ENCODE data around the gene IFNG-AS1.
A peak's percentile ranks its signal among the peaks of the same experiment; 100 is the strongest.

IFNG-AS1 gene

DNA sequence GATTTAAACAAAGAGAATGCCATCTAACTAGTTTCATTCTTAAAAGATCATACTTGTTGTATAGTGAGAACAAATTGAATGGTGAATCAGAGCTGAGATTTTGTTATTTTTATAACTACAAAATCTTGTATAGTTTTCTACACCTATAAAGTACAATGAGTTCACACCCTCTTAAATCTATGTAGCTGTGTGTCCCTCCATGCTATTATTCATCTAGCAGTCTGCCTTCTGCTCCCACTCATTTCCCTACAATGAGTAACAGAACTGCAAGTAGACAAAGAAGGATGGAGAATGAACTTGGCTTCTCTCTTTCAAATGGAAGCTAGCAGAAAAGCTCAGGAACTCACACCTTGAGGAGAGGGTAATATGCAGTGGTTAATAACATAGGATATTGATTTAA is 7.1 kb downstream of the IFNG-AS1 start:
- no peak for DNase-seq

DNA sequence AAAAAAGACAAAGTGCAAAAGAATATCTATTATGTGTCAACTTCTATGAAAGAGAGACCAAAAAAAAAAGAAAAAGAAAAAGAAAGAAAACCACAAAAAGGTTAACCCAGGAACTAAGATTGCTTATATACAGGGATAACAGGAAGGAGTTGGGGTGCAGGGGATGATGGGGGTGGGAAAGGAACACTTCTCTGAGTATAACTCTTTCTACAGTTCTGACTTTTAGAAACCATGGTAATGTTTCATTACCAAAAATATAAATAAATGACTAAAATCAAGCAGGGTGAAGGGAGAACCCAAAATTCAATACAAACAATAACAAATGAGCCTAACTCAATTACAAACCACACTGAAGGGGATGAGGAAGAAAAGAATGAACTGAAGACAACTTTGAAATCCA is 9.1 kb downstream of the IFNG-AS1 start:
- no peak for DNase-seq

DNA sequence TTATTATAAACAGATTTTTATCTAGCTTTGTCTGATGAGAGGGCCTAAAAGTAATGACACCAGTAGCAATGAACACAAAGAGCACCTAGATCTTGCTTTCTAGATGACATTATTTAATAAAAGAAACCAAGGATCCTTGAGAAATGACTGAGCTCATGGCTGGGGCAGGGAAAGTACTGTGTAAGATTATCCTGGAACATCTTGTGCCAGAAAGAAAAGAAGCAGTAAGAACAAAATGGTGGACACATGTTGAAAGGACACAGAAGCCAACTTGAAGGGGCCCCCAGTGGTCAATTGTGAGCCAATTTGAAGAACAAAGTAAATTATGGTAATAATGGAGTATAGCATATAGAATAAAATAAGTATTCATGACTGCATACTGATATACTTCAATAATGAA is 10.0 kb downstream of the IFNG-AS1 start:
- DNase-seq = no peak

DNA sequence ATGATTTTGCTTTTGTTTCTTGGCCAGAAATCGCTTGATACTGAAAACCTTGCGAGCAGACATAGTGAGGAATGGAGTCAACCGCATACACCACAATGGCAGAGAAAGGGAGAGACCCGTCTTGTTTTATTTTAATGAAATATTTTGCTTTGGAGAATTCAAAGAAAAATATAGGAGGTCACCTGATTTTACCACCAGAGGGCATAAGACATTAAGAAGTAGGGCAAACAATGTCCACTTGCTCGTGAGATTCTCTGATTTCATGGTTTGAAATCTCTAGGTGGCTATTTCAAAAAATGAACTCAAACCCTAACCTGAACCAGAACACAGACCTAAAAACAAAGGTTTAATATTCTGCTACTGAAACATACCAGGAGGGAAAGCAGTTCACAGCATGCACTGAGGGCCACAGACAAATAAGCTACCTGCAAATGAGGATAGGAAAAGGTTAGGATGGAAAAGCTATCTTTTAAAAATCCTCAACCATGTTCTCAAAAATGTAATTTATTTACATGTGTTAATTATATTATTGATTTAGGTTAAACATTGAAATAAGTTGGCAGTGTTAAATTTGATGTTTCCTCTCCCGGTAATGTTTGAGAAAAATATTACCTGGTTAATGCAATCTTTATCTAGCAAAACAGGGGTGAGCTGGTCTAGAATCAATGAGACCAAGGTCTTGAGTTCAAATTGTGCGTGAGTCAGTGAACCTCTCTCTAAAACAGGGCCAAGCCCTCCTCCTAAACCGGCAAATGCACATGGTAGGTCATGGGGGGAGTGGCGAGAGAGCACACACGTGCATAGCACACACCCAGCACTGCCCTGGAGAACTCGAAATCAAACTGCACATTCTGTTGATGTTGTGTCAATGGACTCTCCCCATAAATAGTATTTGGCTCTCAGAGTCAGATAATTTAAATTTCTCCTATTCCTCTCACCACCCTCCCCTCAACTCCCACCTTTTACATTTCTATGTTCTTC is 12.5 kb downstream of the IFNG-AS1 start:
- DNase-seq = no peak

DNA sequence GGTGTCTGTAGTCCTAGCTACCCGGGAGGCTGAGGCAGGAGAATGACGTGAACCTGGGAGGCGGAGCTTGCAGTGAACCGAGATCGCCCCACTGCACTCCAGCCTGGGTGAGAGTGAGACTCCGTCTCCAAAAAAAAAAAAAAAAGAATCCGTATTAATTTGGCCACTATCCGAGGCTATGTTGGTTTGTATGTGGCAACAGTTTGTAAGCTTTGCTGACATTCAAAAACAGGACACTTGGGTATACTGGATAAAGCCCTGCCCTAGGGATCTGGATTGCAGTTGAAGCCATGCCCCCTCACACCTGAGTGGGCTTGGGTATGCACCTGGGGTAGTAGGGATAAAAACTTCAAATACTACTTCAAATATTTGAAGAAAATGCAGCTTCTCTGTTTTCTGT is 14.5 kb downstream of the IFNG-AS1 start:
- no peak for DNase-seq

DNA sequence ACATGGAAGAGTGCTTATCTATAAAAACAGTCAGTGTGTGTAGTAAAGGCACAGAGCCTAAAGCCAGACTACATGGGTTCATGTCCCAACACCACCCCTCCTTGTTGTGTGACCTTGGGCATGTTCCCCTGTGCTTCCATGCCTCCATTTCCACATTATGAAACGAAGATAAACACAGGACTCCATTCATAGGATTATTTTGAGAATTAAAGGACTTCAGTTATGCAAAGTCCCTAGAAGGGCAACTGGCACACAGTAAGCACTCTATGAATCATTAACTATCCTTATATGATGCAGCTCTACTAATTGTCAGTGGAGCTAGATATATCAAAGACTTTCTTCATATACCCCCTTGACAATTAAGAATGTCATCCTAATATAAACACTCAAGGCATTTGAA is 17.8 kb downstream of the IFNG-AS1 start:
- DNase-seq = no peak

DNA sequence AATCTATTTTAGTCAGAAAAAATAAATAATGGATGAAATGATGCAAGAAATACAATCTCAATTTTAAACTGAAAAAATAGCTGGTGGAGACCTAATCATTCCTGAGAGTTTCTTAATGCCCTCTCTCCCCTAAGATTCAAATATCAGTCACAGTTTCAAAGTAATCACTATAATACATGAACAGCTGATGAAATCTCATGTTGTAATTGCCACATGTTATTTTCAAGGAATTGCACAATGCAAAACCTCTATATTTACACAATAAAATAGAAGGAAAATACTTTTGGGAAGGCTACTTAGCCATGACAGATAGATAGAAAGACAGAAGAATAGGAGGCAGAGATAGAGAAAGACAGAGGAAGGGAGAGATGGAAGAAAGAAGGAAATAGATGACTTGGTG is 18.2 kb downstream of the IFNG-AS1 start:
- DNase-seq = no peak

DNA sequence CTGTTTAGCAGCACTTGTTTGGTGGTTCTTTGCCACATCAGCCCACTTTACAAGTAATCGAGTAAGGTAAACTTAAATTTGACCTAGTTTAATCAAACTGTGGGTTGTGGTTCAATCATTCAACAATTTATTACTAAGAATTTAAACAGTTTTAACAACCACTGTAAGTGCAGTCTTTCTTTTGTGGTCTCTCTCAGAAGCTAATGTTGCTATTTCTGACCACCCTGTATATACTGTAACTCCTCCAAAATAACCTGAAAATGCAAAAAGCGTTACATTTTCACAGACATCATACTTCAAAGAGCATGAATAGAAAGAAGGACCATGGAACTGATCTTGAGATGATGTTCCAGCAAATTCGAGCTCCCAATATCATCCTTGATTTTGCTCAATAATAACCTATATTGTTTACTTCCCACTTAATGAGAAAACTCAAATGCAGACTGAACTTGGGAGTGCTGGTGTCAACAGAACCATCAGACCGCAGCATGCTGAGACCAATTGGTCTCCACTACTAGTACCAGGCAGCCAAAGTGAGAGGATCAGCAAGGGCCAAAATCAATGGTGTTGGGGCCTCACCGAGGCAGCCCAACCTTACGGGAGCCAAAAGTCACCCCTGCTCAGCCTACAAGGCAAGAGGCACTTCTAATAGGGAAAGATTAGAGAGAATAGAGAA is 22.1 kb downstream of the IFNG-AS1 start:
- no peak for DNase-seq

DNA sequence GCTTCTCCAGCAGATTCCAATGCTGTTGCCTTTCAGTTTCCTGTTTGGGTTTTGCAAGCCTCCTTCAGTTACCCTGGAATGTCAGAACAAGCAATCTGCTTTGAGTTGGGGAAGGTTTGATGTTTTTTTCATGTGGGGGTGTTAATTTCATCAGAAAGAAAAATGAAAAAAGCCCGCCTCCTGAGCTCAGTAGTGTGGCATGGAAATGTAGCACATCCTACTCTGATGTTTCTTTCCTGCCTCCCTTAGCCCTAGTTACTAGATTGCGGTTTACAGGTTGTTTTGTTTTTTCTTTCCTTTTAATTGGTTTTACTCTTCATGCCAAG is 22.6 kb downstream of the IFNG-AS1 start:
- DNase-seq = no peak

DNA sequence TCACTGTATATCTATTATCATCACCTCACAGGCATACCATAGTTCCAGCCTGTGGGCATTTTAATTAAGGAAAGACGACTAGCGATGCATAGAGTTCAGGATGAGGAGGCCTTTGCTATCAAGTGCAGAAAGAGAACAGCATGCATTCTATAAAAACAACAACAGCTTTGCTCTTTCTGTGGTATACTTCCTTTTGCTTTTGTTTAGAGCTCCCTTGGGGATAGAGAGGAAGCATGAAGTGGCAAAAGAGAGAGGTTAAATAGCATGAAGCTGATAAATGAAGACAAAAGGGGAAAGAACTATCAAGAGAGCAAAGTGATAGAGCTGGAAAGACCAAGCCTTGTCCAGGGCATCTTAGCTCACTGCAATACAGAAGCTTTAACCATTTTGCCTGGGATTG is 23.5 kb downstream of the IFNG-AS1 start:
- peak; percentile 9 for DNase-seq

DNA sequence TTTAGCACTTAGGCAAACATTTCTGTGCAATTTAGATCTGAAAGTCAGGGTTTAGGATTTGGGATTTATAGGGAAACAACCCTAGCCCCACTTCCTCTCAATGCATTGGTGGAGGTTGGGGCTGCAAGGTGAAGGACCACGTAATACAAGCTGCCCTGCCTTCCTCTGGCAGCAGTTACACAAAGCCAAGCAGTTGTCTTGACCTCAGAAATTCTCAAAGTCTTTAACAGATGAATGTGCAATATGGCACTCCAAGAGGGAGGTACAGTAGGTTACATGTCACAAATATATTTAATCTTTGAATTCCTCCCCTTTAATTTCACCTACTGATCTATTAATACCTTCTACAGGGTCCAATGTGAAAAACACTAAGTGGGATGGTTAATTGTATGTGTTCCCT is 23.9 kb downstream of the IFNG-AS1 start:
- no peak for DNase-seq

DNA sequence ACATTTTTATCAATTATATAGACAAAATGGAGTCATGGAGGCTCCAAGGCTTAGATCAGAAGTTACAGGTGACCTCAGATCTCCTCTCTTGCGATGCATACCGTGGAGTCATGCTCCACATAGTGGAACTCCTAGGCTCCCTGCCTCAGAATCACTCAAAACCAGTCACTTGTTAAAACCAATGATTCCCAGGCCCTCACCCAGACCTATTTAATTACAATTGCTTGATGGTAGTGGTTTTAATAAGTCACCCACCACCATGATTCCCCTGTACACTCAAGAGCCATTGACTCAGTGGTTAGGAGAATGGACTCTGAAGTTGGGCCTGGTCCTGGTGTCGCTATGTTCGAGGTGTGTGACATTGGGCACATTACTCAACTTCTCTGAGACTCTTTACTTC is 26.9 kb downstream of the IFNG-AS1 start:
- no peak for DNase-seq

DNA sequence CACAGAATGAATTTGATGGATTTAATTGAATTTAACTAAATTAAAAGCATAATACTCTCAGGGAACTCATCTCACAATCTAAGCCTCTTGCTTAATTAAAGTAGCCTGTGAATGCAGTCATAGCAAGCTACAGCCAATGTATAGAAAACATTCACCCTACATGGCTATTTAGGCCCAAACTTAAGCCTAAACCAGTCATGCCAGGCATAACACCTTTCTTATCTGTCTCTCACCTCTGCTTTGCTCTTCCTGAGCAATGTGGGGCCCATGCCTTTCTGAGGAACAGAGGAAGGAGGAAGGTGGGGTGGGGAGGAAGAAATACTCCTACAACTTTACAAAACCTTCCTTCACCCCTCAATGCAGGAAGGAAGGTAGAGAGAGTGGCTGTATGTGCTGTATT is 29.1 kb downstream of the IFNG-AS1 start:
- DNase-seq = no peak

DNA sequence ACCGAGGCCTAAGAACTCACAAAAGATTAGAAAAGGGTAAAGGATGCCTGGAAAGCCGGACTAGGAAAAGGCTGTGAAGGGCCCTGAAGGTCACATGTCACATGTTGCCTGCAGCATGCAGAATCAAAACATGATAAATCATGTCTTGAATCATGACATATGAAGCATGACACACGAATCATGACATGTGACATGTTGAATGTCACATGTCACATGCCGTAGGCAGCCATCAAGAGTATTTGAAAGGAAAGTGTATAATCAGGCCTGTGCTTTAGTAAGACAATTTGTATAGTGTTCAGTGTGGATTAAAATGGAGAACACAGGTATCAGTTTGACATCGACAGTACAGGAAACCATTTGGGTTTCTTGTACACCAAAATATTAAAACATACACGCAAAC is 30.8 kb downstream of the IFNG-AS1 start:
- DNase-seq = no peak

DNA sequence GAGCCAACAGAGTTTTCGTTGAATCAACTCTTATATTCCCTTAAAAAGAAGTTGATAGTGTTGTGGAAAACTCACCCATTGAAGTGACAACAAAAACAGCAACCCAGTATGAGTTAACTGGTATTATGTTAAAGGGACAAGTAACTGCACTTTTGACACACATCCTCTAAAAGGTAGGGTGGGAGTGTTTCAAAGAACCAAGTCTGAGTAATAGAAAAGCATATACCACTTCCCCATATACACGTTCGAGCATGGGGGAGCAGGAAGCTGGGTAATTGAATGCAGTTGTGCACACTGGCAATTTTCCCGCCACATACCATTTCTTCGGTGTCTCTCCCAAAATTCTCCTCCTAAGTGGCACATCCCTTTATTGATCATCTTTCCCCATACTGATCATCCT is 31.5 kb downstream of the IFNG-AS1 start:
- DNase-seq = no peak

DNA sequence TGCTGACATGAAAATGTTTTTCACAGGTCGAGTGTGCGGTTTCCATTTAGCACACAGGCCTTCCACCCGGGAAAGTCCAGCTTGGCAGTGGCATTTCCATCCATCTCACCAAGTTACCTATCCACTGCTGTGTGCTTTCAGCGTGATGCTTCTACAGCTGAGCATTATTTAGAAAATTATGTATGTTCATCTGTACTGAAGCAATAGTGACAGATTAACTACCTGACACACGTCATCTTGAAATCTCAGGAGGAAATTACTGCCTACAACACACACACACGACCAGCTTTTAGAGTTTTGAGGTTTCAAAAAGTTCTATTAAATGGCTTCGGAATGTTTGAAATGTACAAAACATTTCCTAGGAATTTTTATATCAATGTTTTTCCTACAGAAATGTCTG is 39.4 kb downstream of the IFNG-AS1 start:
- DNase-seq = no peak

DNA sequence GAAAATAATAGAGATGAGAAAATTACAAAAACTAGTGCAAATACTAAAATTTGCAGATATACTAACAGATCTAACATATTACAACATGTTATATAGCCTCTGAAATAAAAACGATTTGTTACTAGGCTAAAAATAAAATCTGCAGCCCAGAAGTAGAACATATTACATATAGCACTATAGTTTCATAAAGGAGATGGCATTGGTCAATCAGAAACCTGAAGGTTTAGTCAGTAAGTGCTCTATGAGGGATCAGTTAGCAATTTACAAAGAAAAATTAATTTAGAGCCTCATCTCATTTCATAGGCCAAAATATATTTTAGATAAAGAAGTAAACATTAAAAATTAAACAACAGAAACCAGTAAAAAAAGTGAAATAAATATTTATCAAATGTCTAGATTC is 41.0 kb downstream of the IFNG-AS1 start:
- no peak for DNase-seq

DNA sequence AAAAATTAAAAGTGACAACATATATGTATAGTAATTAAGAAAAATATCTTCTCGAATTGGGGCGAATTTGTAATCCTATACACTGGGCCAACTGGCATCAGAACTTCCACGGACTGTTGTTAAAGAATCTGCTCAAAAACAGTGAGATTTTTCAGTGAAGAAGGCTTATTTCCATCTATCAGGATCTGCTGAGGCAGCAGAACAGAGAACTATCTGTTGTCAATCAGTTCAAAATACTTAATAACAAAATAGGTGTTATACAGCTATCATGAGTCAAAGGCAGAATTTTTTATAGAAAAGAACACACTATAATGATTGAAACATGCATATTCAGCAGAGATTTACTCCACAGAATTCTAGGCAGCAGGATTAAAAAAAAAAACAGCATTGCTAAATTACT is 41.9 kb downstream of the IFNG-AS1 start:
- no peak for DNase-seq

DNA sequence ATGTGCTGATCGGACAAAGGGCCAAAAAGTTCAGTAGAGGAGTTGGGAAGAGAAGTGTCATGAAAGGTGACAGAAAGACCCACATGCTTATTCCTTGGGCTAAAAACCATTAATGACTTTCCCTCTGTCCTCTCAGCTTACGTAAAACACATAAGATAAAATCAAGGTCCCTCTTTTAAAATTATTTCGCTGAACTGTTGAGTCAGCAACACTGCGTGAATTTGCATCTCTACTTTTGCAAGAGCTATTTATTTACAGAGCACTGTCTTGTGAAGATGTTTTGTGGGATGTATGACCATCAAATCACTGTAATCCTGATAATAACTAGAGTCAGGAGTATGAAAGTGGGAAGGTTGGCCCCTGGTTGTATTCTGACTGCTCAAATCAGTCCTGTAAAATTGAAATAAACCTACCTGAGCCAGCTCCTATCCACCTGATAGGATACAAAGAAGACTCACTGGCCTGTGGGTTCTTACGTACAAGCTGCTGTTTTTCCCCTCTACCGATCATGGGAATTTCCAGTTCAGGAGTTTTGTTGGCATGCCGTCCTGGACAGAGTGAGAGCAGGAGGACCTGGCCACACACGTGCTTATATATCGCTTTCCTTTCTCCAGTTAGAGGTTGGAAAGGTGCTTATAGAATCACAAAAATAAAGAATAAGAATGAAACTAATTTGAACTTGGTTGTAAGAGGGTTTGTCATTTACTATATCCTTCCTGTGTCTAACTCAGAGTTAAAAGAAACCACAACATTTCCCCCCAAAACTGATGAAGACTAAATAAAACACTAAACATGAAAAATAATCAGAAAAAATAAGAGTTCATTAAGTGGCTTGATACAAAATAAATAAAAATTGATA is 42.9 kb downstream of the IFNG-AS1 start:
- DNase-seq = no peak

DNA sequence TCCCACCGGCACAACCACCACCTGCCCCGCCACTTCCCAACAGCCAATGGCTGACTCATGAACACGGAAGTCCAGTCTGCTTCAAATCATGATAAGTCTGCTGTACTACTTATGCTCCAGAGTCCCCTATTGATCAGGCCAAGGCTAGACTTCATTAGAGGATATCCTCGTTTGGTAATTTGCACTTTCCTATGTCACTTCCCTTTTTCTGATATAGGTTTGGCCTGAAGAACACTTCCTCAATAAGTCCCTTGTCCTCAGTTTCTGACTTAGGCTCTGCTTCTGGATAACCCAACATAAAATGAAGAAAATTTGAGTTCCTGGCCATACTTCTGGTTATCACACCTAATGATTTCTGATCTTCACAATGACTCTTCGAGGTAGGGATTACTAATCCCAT is 45.3 kb downstream of the IFNG-AS1 start:
- no peak for DNase-seq

DNA sequence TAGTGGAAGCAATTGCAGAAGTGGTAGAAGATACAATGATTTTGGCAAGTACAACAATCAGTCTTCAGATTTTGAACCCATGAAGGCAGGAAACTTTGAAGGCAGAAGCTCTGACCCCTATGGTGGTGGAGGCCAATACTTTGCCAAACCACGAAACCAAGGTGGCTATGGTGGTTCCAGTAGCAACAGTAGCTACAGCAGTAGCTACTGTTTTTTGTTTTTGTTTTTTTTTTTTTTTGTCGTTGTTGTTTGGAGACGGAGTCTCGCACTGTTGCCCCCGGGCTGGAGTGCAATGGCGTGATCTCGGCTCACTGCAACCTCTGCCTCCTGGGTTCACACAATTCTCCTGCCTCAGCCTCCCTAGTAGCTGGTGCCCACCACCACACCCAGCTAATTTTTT is 47.4 kb downstream of the IFNG-AS1 start:
- no peak for DNase-seq

DNA sequence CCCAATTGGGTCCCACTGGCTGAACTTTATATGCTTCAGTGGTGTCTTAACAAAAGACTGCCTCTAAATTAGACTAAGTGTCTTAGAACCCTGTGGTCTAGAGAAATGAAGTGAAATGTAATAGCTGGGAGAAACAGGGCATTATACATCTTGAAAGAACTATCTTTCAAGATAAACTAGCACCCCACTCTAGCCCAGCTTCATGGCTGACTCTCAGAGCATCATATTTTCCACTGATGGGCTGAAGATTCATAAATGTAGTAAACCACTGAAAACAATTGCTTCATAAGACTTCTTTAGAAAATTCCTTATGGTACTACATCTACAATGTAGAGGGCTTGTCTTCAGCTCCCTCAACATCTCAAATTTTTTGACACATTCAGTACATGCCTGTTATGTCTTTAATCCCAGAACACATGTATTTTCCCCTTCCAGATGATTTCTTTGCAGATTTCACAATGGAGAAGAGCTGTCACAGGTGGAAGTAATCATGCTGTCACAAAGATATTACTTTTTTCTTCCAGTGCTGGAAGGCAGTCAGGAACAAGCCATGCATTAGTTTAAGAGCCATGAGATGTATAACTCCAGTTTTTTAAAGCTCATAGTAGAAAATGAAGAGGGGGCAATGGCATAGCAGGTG is 48.5 kb downstream of the IFNG-AS1 start:
- DNase-seq = no peak

DNA sequence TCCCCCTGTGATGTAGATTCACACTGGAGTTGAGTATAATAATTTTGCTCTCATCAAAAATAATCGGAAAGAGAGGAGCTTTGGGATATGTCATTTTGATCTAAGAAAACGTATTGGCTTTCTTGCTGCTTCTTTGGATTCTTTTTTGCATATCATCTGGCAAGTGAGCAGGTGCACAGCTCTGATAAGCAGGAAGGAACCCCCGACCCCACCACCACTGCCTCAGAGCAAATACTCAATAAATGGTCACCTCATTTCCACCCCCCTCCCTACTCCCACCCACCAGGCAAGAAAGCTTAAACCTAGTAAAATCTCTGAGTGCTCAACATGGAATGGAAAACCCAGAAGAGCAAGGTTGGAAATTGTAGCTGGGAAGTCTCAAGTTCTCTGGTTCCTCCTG is 49.4 kb downstream of the IFNG-AS1 start:
- no peak for DNase-seq
